ENCODE results near the gene KCNMA1. TPM values are rescaled to one million over a fixed set of nuclear protein-coding genes. Genes with fewer than 3 reads are reported as not detected.

Gene KCNMA1
- total RNA-seq, 3 donors from 2014 or later (not counting 1 experiment from before 2014, with no cell fraction given): 0.40 to 1.8 (median 0.63) TPM

GRCh38 chr10:77104459-77104980 lies 533.1 kb downstream of the KCNMA1 start:
- ATAC-seq (no peak), DNase-seq (no peak)
- Histone ChIP-seq H3K27me3 (ENCODE audit: control insufficient read depth, insufficient read depth, low read length) (no peaks in the 10 kb centered on the region), H3K9me3 (ENCODE audit: control insufficient read depth, insufficient read depth, low read length) (no peaks in the 10 kb centered on the region), H3K36me3 (ENCODE audit: control insufficient read depth, insufficient read depth, low read length) (no peaks in the 10 kb centered on the region), H3K4me1 (ENCODE audit: control insufficient read depth, insufficient read depth, low read length) (no peaks in the 10 kb centered on the region), H3K27ac (ENCODE audit: low read length) (no peak overlapping the region), H3K4me3 (ENCODE audit: low read length) (no peak overlapping the region)
- no peak for TF ChIP-seq CTCF (IDR thresholded peaks at IDR 0.05)
- Mint-ChIP-seq H3K4me1 (no peaks in the 10 kb centered on the region), H3K27ac (no peak overlapping the region), H3K27me3 (ENCODE audit: low read depth in 2 of 2) (peaks cover 5 to 22% of the 10 kb centered on the region in 2 donors), H3K36me3 (no peaks in the 10 kb centered on the region), H3K9me3 (no peaks in the 10 kb centered on the region), H3K4me3 (no peak overlapping the region)
- intact Hi-C loops (cut with micrococcal nuclease): no loop called here
- 74% methylated on average over 4 of the region's 4 CpGs for WGBS (ENCODE audit: insufficient coverage)

- Histone ChIP-seq H3K4me1 (ENCODE audit: control insufficient read depth, insufficient read depth, low read length) (no peaks in the 10 kb centered on the region), H3K27ac (ENCODE audit: low read length) (no peak overlapping the region), H3K36me3 (ENCODE audit: control insufficient read depth, insufficient read depth, low read length) (no peaks in the 10 kb centered on the region), H3K27me3 (ENCODE audit: control insufficient read depth, insufficient read depth, low read length) (no peaks in the 10 kb centered on the region), H3K9me3 (ENCODE audit: control insufficient read depth, insufficient read depth, low read length) (no peaks in the 10 kb centered on the region), H3K4me3 (ENCODE audit: low read length) (no peak overlapping the region)
- intact Hi-C loops (cut with micrococcal nuclease): no loop called here
- Mint-ChIP-seq H3K27me3 (ENCODE audit: low read depth in 2 of 2) (peaks cover 5 to 22% of the 10 kb centered on the region in 2 donors), H3K36me3 (no peaks in the 10 kb centered on the region), H3K4me3 (no peak overlapping the region), H3K27ac (no peak overlapping the region), H3K9me3 (no peaks in the 10 kb centered on the region), H3K4me1 (no peaks in the 10 kb centered on the region)
- no peak for DNase-seq
- no peak for TF ChIP-seq CTCF (IDR thresholded peaks at IDR 0.05)
- WGBS (ENCODE audit: insufficient coverage): 78% methylated on average over 4 of the region's 4 CpGs
- ATAC-seq: no peak
These were observed 534.4 kb downstream of the KCNMA1 start for GRCh38 chr10:77103213-77103612.

GRCh38 chr10:77101341-77101740 lies 536.3 kb downstream of the KCNMA1 start:
- no peaks in the 10 kb centered on the region for H3K36me3 ChIP-seq (ENCODE audit: control insufficient read depth, insufficient read depth, low read length)
- H3K9me3 ChIP-seq (ENCODE audit: control insufficient read depth, insufficient read depth, low read length): no peaks in the 10 kb centered on the region
- Mint-ChIP-seq H3K27me3 (ENCODE audit: low read depth in 2 of 2) (peaks cover 5 to 22% of the 10 kb centered on the region in 2 donors), H3K36me3 (no peaks in the 10 kb centered on the region), H3K4me1 (peaks cover 0 to 7% of the 10 kb centered on the region in 2 donors), H3K27ac (no peak overlapping the region), H3K9me3 (no peaks in the 10 kb centered on the region), H3K4me3 (no peak overlapping the region)
- no peaks in the 10 kb centered on the region for H3K4me1 ChIP-seq (ENCODE audit: control insufficient read depth, insufficient read depth, low read length)
- DNase-seq: no peak
- no peaks in the 10 kb centered on the region for H3K27me3 ChIP-seq (ENCODE audit: control insufficient read depth, insufficient read depth, low read length)
- TF ChIP-seq CTCF (IDR thresholded peaks at IDR 0.05): no peak
- no peak overlapping the region for H3K4me3 ChIP-seq (ENCODE audit: low read length)
- no peak for ATAC-seq
- intact Hi-C loops (cut with micrococcal nuclease): no loop called here
- WGBS (ENCODE audit: insufficient coverage): 86% methylated on average over 5 of the region's 5 CpGs
- H3K27ac ChIP-seq (ENCODE audit: low read length): no peak overlapping the region

GRCh38 chr10:77099136-77099535 lies 538.5 kb downstream of the KCNMA1 start:
- no peak for TF ChIP-seq CTCF (IDR thresholded peaks at IDR 0.05)
- peaks cover 0 to 7% of the 10 kb centered on the region in 2 donors for H3K4me1 Mint-ChIP-seq

More at GRCh38 chr10:77099136-77099535, 538.5 kb downstream of the KCNMA1 start:
- H3K9me3 Mint-ChIP-seq: no peaks in the 10 kb centered on the region
- H3K4me1 ChIP-seq (ENCODE audit: control insufficient read depth, insufficient read depth, low read length): no peaks in the 10 kb centered on the region
- H3K27me3 Mint-ChIP-seq (ENCODE audit: low read depth in 2 of 2): peaks cover 5 to 22% of the 10 kb centered on the region in 2 donors
- no peak for DNase-seq
- H3K36me3 ChIP-seq (ENCODE audit: control insufficient read depth, insufficient read depth, low read length): no peaks in the 10 kb centered on the region
- ATAC-seq: no peak
- H3K27ac ChIP-seq (ENCODE audit: low read length): no peak overlapping the region
- whole genome bisulfite sequencing (ENCODE audit: insufficient coverage): 72% methylated on average over 5 of the region's 5 CpGs
- no peaks in the 10 kb centered on the region for H3K36me3 Mint-ChIP-seq
- H3K9me3 ChIP-seq (ENCODE audit: control insufficient read depth, insufficient read depth, low read length): no peaks in the 10 kb centered on the region
- no peak overlapping the region for H3K4me3 ChIP-seq (ENCODE audit: low read length)
- intact Hi-C loops (cut with micrococcal nuclease): no loop called here
- H3K27ac Mint-ChIP-seq: no peak overlapping the region
- no peaks in the 10 kb centered on the region for H3K27me3 ChIP-seq (ENCODE audit: control insufficient read depth, insufficient read depth, low read length)
- no peak overlapping the region for H3K4me3 Mint-ChIP-seq
